ENCODE data around the gene PDLIM1.
"Not testable (repeated sequence)": the region's sequence is repeated elsewhere in the genome, so short reads cannot be mapped to it uniquely, and the experiment has no call there.

PDLIM1 gene

GRCh38 chr10:95211606-95212279 is 79.1 kb downstream of the PDLIM1 start:
- DNase-seq (ENCODE audit: low read depth in 2 of 2): no peak

- no peak for DNase-seq (ENCODE audit: low read depth in 2 of 2)
Observed at GRCh38 chr10:95209509-95210127, 81.2 kb downstream of the PDLIM1 start.

- no peak for DNase-seq (ENCODE audit: low read depth in 2 of 2)
Observed at GRCh38 chr10:95208702-95209391, 82.0 kb downstream of the PDLIM1 start.

GRCh38 chr10:95202865-95203264 is 87.9 kb downstream of the PDLIM1 start:
- not testable (repeated sequence) for DNase-seq (ENCODE audit: low read depth in 2 of 2)

- no peak for DNase-seq (ENCODE audit: low read depth in 2 of 2)
Observed at GRCh38 chr10:95201736-95202135, 89.1 kb downstream of the PDLIM1 start.

- DNase-seq (ENCODE audit: low read depth in 2 of 2): no peak
Observed at GRCh38 chr10:95196046-95196445, 94.8 kb downstream of the PDLIM1 start.

- DNase-seq (ENCODE audit: low read depth in 2 of 2): no peak
Observed at GRCh38 chr10:95193944-95194343, 96.9 kb downstream of the PDLIM1 start, which contains the start of gene ACSM6. TSS of gene ACSM6 (plus strand) at chr10:95194238. CDS start at chr10:95194486, 248 bp downstream.

GRCh38 chr10:95188593-95188992 is 102.2 kb downstream of the PDLIM1 start:
- DNase-seq (ENCODE audit: low read depth in 2 of 2): no peak

GRCh38 chr10:95187617-95188016 is 103.2 kb downstream of the PDLIM1 start:
- DNase-seq (ENCODE audit: low read depth in 2 of 2): no peak

All from fibroblast of skin of left biceps (primary cell).